ENCODE data around the gene SEMA7A.
A peak's percentile ranks its signal among the peaks of the same experiment; 100 is the strongest.

The SEMA7A gene

DNA sequence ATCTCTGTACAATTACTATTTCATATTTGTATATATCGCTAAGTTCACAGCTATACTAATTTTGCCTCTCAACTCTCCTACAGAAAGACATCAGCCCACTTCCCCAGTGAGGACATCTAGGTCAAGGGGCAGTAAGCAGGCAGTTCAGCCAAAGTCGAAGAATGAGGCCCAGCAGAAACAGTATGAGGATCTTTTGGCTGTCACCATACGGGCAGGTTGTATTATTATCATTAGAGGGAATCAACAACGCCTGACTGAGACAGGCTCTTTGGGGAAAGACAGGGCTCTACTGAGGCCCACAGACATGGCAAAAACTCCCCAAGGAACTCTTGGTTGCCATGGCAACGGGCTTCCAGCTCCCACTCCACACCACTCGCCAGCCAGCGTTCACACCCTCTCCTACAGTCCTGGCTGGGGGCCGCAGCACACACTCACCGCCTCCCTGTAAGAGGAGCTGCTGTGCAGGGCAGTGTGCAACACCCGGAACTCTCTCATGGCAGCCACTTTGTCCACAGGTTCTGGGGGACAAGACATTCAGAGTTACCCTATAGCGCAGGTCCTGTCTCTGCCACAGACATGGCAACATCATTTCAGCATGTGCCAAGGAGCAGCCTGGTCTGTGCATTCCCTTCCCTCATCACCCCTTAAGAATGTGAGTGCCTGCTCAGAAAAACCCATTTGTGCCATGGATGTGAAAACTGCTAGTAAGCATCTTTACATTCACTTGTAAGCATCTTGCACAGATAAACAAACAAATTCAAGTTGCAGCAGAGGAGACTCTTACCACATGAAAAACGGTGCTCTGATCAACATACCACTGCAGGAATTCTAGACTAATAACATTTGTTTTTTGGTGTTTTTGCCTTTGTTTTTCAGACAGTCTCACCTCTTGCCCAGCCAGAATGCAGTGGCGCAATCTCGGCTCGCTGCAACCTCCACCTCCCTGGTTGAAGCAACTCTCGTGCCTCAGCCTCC lies 18.4 kb upstream of the SEMA7A start:
- DNase-seq: no peak

DNA sequence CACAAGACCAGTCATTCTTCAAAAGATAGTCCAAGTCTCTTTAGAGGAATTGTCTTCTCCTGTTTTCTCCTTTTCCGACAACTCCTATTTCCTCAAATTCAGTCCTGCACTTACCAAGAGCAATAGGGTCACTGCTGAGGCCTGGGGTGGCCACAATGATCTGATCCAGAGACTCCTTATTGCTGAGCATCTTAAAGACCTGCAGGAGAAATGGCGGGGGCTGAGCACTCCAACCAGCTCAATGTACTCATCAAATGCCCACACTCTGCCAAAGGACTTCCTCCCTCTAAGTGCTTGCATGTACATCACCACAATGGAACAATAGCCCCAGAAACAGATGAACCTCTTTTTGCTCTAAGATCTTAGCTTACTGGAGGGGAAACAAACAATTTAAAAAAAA lies 17.6 kb upstream of the SEMA7A start:
- DNase-seq: no peak

DNA sequence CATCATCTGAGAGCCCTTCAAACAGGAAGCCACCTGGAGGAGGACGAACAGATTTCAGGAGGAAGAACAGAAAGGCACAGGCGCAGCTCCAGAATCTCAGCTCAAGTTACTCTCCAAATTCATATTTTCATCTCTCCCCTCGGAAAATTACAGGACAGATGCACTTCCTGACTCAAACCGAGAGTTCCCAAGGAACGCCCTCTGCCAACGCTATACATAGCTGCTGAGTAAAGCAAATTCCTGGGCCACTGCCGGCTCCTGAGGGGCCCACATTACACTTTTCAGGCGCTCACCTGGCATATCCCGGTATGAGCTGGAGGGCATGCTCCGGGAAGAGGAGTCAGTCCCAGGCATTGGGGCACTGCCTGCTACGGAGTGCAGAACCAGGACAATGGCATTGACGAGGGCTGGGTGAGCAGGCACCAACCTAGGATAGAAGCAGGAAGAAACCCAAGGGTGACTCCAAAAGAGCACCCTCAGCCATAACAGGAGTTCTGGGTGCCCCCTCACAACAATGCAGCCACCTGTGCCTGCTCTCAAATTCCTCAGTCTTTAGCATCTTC lies 16.0 kb upstream of the SEMA7A start:
- DNase-seq: no peak

DNA sequence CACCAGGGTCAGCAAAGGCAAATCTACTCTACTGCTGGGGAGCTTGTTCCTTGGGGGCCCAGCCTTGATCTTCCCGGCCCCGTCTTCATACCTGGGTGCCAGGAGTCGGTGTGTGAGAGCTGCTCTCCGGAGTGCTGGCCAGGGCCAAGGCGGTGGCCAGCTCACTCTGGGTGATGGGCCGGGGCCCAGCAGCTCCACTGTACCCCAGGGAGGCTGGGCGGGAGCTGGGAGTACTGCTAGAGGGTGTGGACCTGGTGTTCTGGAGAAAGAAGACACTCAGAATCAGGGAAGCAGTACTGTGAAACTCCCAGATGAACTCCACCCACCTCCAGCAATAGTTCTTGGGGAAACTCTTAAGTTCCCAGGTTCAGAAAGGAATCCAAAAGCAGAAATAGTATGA lies 15.3 kb upstream of the SEMA7A start:
- DNase-seq: no peak

DNA sequence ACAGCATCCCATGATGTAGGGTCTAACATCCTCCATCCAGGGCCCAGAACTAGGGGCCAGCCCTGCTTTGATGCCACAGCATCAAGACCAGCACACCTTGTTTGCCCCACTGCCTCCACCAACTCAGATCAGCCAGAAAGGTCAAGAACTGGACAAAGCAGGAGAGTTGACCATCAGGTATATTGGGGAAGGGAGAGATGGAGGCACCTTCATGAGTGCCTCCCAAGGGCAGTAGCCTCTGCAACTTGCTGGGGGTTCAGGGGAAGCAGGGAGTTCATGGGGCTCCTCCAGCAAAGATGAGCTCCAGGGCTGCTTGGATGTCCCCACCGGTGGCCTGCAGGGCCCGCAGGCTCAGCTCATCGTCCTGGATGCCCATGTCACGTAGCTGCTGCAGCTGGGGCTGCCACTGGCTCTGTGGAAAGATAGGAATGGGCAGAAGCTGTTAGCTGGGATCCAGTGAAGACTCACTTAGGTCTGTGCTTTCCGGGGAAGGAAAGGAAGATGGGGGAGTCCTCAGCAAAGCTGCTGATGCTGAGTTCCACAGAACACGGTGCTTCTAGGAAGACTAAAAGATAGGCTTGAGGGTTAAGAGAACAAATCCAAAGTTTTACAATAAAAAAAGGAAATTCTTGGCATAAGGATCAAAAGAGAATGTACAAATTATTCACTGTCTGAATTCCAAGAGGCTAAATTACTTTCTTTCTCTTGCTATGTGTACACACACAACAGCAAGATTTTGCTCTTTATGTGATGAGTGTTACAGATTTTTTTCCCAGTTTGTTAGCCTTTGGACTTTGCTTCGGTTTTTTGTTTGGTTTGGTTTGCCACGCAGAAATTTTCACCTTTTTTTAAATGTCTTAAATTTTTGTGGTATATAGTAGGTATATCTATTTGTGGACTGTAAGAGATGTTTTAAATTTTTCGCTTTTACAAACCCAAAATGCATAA lies 12.3 kb upstream of the SEMA7A start:
- no peak for DNase-seq

DNA sequence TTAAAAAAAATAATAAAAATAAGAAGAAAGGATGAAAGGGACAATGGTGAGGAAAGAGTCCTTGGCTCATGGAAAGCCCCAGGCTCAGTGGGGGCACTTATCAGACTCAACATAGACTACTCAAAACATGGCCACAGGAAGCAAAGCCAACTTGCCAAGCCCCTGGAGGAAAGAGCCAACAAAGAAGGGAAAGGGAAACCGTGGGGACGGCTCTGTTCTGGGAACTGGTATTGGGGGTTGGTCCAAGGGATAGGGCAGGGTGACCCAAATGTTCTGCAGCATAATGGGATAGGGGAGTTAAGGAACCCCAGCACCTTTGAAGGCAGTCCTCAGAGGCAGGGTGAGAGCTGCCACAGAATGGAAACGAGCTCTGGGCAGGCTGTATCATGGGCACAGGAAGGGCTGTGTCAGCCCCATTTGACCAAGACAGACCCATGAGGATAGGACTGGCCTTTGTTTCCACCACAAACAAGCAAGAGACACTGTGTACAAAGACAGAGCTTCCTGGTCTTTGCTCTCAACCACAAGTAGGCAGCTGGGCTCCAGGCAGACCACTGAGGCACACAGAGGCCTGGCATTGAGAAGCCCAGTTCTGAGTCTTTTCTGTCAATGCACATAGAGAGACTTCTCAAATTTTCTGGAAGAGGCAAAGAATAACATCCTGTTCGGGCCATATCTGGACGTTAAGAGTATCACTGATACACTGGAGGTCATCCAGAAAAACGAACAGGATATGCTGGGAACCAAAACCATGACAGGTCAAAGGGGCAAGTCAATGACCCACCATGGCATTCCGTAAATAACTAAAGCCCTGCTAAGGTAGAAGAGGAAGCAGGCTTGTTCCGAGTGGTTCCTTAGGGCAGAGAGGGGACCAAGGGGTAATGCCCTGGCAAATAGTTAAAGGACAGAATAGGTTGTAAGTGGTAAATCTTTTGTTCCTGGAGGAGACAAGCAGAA lies 10.6 kb upstream of the SEMA7A start:
- no peak for DNase-seq

DNA sequence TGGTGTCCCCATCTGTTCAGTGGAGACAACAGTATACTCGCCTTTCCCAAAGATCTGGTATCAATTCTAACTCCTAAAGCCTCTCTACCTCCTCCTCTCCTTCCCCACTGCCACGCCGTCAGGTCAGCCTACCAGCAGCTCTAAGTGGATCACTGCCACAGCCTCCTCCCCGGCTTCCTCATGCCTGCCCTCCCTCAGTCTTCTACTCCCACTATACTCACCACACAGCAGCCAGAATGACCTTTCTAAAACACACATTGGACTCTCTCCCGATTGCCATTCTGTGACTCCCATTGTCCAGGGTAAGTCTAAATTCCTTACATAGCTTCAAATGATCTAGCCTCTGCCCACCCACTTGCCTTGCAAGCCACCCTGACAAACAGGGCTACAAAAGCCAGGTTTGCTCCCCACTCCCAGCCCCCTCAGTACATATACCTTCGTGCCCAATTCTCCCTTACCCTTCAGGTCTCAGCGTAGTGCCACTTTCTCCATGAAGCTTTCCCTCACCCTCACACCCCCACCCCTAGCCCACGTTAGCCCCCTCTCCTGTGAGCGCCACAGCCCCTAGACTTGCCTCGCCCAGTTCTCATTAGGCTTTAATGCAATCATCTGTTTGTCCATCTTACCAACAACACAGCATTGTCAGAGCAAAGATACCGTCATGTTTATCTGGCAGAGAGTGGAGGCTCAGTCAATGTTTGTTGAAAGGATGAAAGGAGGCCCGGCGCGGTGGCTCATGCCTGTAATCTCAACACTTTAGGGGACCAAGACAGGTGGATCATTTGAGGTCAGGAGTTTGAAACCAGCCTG lies 9.5 kb upstream of the SEMA7A start:
- no peak for DNase-seq

DNA sequence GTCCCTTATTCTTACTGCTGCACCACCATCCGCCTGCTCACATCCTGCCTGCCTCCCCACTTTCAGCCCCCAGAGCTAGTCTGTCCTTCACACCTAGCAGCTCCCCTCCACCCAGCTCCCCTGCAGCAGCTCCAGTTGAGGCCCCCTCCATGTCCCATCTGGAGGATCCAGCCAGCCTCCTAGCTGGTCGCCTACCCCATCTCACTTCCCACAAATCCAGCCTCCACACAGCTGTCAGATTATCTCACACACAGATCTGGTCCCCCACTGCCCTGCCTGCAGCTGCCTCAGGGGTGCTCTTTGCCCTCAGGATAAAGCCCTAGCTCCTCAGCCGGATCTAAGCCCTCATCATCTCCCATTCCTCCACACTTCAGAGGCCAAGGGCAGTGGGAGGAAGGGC lies 8.8 kb upstream of the SEMA7A start:
- DNase-seq: no peak

DNA sequence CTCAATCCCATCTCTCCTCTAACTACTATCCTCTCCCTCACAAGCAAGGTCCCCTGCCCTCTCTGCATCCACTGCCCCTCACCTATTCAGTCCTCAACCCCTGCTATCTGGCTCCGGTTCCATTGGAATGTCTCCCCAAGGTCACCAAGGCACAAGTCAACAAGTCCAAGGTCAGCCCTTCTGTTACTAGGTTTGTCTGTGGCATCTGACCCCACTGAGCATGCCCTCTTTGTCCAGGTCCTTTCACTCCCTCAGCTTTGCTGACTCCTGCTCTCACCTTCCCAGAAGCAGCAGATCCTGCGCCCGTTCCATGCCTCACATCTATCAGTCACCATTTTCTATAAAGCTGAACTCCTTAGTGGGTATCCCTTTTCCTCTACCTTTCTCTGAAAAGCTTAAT lies 8.3 kb upstream of the SEMA7A start:
- DNase-seq: no peak

DNA sequence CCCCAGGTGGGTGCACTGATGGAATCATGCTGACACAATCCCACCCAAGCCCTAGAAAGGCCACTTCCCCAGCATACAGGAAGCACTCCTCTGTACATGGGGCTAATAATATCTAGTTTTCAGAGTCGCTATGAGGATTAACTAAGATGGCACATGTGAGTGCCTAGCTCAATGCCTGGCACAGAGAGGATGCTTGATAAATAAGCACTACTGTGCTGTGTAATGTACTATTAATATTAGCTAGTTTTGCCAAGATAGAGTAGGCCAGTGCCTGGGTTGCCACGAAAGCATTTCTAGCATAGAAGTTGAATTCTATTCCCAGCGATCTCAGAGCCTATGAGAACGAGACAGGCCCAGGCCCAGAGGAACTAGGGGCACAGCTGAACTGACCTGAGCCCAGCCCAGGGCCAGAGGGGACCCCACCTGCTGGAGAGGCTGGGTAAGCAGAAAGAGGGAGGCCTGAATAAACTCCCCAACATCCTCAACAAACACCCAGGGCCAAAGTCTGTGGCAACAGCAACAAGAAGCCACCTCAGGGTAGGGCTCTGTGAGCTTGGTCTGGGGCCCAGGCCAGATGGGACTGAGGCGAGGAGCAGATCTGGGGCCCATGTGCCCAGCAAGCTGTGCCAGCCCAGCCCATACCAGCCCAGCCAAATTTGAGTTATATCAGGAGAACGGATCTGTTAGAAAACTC lies 7.6 kb upstream of the SEMA7A start:
- DNase-seq: no peak

DNA sequence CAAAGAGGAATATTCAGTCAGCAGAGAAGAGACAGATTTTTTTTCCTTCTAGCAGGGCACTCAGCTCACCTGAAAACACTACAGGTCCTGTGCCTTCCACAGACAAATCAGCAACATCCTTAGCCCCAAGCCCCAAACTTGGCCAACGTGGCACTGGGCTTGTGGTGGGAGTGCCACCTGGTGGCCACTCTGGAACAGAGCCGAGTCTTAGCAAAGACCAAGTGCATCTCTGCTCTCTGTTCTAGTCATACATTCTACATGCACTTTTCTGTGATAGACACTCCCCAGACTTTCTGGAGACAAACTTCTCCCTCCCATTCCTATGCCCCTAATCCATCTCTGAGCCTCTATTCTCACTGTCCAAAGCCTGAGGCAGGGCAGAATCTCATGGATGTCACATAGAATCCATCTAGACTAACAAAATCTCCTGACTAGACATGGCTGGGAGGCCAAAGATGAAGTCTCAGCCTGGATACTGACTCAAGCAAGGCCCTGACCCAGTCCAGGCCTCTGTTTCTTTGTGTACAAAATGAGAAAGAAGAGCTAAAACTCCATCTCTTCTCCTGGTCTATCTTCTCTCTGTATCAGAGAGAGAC lies 5.1 kb upstream of the SEMA7A start:
- peak; percentile 70 for DNase-seq

DNA sequence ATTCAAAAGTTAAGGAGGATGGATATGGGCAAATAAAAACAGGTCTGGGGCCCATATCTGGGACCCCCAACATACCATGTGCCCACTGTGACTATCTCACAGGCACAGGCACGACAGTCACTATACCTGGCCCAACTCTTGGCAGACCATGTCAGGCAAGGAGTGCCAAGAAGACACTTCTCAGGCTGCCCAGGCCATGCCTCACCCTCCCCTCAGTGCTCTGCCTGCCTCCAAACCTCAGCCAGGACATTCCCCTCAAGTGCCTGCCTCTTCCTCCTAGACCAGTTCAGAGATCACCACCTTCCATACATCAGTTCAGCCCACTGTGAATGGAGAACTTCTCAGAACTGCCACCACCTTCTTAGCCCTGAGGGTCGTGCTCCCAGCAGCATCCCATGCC lies 4.4 kb upstream of the SEMA7A start:
- no peak for DNase-seq

DNA sequence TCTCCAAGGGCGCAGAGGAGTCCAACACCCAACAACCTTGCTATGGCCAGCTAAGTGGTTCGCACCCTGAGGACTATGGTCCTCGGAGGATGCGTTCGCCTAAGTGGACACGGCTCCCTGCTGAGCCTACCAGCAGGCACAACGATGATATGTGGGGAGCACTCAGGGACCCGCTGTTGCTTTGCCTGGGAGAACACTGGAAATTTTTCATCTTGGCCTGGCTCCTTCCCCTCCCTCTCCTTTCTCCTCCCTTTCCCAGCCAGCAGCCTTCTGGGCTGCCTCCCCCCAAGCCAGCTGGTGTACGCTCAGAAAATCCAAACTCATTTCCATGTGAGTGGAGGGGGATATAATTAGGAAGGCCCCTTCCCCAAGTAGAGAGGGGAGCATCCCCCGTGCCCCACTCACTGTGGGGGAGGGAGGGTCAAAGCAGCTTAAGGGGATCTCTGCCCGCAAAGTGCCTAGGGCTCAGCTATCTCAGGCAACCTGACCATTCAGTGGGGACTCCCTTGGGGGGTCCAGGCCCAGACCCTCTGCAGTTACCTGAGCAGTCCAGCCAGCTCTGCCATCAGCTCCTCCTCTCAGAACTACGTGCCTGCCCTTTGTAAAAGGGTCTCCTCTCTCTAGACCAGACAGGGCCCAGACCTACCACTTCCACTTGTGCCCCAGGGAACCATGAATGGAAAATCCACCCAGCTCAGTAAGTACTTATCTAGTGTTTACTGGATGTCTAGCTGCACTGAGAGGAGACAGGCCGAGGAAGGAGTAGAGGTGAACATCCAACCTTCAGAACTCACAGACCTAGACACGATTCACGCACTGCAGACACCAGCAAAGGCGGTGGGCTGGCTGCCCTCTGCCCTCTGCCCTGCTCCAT lies 742 bp upstream of the SEMA7A start:
- DNase-seq: no peak

DNA sequence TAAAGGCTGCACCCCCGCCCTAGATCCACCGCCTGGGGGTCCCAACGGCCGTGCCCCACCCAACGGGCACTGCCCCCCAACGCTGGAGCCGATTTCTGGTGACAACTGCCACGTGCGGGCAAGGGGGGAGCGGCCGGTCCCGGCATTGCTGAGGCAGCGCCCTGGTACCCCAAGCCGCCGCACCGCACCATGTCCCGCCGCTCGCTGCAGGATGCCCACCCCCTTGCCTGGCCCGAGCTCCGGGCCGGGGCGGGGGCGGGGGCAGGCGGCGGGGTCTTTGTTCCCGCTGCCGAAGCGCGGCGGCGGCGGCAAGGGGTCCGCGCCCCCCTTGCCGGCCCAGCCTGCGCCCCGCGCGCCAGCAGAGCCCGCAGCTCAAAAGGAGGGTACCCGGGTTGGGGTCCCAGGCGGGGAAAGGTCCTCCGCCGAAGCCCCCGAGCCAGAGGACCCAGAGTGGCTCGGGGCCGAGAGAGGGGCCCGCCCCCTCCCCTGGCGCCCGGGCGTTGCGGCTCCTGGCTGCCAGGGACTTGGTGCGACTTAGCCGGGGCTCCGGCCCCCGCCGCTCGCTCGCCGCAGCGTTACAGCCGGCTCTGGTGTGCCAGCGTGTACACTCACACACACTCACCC lies 678 bp downstream of the SEMA7A start:
- DNase-seq: no peak

DNA sequence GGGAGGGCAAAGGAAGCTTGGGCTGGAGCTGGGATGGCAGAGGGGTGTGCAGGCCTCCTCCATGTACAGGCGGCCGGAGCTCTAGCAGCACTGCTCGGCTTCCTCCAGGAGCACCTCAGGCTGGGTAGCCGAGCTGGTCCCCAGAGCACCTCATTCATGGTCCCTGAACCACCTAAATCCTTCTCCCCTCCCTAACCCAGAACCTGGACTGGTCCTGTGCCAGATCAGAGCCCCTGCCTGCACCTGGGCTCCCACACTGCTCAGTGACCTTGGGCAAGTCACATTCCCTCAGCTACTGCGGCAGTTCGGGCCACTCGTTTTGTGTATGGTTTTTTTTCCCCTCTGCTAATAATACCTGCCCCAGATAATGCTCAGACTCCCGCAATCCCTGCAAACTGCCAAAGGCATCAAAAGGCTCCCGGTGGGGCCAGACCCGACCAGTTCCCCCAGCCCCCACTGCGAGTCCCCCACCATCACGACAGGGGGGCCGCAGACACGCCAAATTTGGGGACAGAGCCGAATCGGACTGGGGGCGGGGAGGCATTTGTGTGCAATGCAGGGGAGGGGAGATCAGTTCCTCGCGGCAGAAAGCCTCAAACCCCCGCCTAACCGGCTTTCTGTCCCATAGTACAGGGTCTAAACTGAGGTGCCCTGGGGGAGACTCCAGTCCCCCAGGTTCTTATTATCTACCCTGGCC lies 1.3 kb downstream of the SEMA7A start:
- DNase-seq: no peak

DNA sequence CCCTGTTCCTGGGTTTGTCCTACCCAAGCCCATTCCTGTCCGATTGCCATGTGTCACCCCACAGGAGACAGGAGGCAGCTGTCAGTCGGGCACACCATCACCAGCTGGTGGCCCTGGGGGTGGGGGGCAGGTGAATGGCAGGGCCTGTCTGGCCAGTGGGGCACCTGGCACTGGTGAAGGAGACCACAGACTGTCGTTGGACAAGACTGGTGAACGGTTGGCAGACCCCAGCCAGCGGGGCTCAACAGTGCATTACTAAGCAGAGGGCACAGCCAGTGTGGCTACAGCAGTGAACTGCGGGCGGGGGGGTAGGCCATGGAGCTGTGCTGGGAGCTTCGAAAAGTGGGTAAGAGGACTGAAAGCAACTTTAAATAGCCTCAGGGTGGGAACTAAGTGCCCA lies 2.1 kb downstream of the SEMA7A start:
- DNase-seq: no peak

DNA sequence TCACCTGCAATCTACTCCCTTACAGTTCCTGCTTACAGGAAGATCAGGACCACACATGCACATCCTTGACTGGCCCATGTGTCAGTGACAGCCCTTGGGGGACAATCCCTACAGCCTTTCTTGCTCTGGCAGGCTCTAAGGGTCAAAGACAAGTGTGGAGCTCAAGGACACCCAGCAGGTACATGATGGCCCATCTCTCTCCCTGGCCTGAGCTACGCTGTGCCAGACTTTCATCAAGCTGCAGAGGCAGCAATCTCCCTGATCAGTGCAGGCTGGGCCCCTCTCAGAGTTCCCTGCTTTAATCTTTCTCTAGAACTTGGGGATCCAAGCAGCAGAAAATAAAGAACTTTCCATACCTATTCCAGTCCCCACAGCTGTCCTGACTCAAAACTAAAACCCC lies 2.6 kb downstream of the SEMA7A start:
- DNase-seq: no peak

DNA sequence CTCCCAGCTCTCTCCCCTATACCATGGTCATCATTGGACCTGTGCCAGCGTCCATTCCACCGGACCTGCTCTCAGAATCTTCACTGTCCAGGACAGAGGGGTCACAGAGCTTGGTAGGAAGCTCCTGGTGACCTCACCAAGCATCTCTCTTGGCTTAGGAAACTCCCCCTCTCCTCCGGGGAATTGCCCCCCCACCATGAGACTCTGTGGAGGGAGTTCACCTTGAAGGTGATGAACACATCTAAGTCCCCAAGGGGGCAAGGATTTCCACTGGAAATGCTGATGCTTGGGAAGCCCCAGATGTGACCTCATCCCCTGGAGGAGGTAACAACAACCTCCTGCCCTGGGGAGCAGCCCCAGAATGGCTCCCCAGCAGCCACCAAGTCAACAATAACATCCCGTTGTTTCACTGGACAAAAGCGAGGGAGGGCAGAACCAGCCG lies 3.2 kb downstream of the SEMA7A start:
- DNase-seq: no peak

Measured in NK-92 treated with Interleukin-12 subunit alpha and Interleukin-12 subunit beta, amount 100 ng/mL, for 24 hours (cell line).